Endothelial cell of umbilical vein (primary cell): Measurements from ENCODE around the gene NTRK2. TPM values are rescaled to one million over a fixed set of nuclear protein-coding genes. Genes with fewer than 3 reads are reported as not detected.

Source experiments
- BruUV-seq: library from RNA; stranded (reverse); fragments of 400-500 nt; replicated peaks from 2 replicates; lab custom pipeline; 2021; lab: Mats Ljungman, UMichigan
- CTCF ChIA-PET: fragments of 300-600, 350-600 bp; sonication (Branson Sonifier 250); formaldehyde crosslinking; loops from one replicate; lab custom pipeline; 2021; ENCODE audit warnings: antibody characterized with exemption, inconsistent platforms; lab: Charles Lee
- POLR2A ChIA-PET: fragments of 300-600, 350-600 bp; sonication (Branson Sonifier 250); formaldehyde crosslinking; loops from one replicate; lab custom pipeline; 2021; ENCODE audit warnings: antibody characterized with exemption, inconsistent platforms; lab: Charles Lee
- DNase-seq: peaks from one replicate; pipeline ENCODE4 v3.0.0-alpha.2; 2011; ENCODE audit warnings: low read depth, low spot score
- FAIRE-seq: peaks from 2 replicates; lab custom pipeline; 2011; peaks lifted over from hg19 to GRCh38; lab: Jason Lieb, UNC
- H2AFZ ChIP-seq: 2 replicates; pipeline ENCODE4 v1.6.0; 2012; ENCODE audit warnings: low read depth, low read length, control low read depth, inconsistent platforms
- H3K27ac ChIP-seq: 2 replicates; pipeline ENCODE4 v1.5.1; 2011; ENCODE audit warnings: low read depth, mild to moderate bottlenecking, control low read depth, low read length, moderate library complexity; ENCODE audit not compliant: insufficient read depth
- H3K27me3 ChIP-seq, 2 experiments: 2 replicates each; pipeline versions ENCODE4 v1.6.0 to v1.6.1; 2011; ENCODE audit warnings: low read length in 2 of 2, mixed read lengths in 1 of 2; ENCODE audit not compliant: control insufficient read depth in 2 of 2, insufficient read depth in 2 of 2
- H3K36me3 ChIP-seq, 2 experiments: 2 replicates in 1 of 2; 3 replicates in 1 of 2; pipeline ENCODE4 v1.5.1; 2011; ENCODE audit warnings: low read length in 2 of 2, mild to moderate bottlenecking in 1 of 2, moderate library complexity in 1 of 2; ENCODE audit not compliant: control insufficient read depth in 2 of 2, insufficient read depth in 2 of 2; ENCODE audit errors: extremely low read depth in 1 of 2
- H3K4me1 ChIP-seq: 3 replicates; pipeline ENCODE4 v1.5.1; 2011; ENCODE audit warnings: mild to moderate bottlenecking, low read length; ENCODE audit not compliant: control insufficient read depth, insufficient read depth; ENCODE audit errors: extremely low read depth
- H3K4me2 ChIP-seq: 2 replicates; pipeline ENCODE4 v1.6.1; 2011; ENCODE audit warnings: low read length, control low read depth, mixed read lengths; ENCODE audit not compliant: insufficient read depth
- H3K4me3 ChIP-seq, 3 experiments: fragments of 200-600 bp in 1 of 3; sonication (generic), shearing (Covaris generic) in 1 of 3; replicated peaks in 1 of 3; 2 replicates each; pipeline ENCODE4 v1.5.1; 2011 to 2016; ENCODE audit warnings: control low read depth in 3 of 3, low read length in 3 of 3, mild to moderate bottlenecking in 2 of 3, inconsistent platforms in 1 of 3, low read depth in 1 of 3, moderate library complexity in 1 of 3; ENCODE audit not compliant: insufficient read depth in 1 of 3
- H3K79me2 ChIP-seq: 2 replicates; pipeline ENCODE4 v1.6.0; 2012; ENCODE audit warnings: low read length, inconsistent platforms; ENCODE audit not compliant: control insufficient read depth, insufficient read depth
- H3K9ac ChIP-seq: replicated peaks from 2 replicates; pipeline ENCODE3; 2011; ENCODE audit warnings: low read length, control low read depth; ENCODE audit not compliant: insufficient read depth; ENCODE audit errors: extremely low read depth
- H3K9me1 ChIP-seq: replicated peaks from 3 replicates; pipeline ENCODE4 v1.6.0; 2011; ENCODE audit warnings: mild to moderate bottlenecking, low read length; ENCODE audit not compliant: control insufficient read depth, insufficient read depth; ENCODE audit errors: extremely low read depth
- H3K9me3 ChIP-seq: replicated peaks from 2 replicates; pipeline ENCODE4 v1.5.1; 2012; ENCODE audit warnings: low read length, inconsistent platforms; ENCODE audit not compliant: control insufficient read depth, insufficient read depth
- H4K20me1 ChIP-seq: replicated peaks from 2 replicates; pipeline ENCODE3; 2011; ENCODE audit warnings: mild to moderate bottlenecking, low read length; ENCODE audit not compliant: control insufficient read depth, insufficient read depth; ENCODE audit errors: extremely low read depth
- CTCF ChIP-seq, 2 donors: IDR thresholded peaks; 1 replicate in 1 of 2; 2 replicates in 1 of 2; pipeline ENCODE4 v1.5.1; 2011; ENCODE audit warnings: low read length in 2 of 2, mild to moderate bottlenecking in 2 of 2, moderate library complexity in 2 of 2, control low read depth in 1 of 2, inconsistent platforms in 1 of 2, low read depth in 1 of 2; ENCODE audit not compliant: insufficient read depth in 1 of 2; ENCODE audit errors: extremely low read depth in 1 of 2
- EZH2 ChIP-seq: IDR thresholded peaks from 2 replicates; pipeline ENCODE4 v1.6.1; 2012; ENCODE audit warnings: borderline replicate concordance, low read depth, mild to moderate bottlenecking, moderate library complexity, low read length, inconsistent platforms; ENCODE audit not compliant: severe bottlenecking
- FOS ChIP-seq: IDR thresholded peaks from 2 replicates; pipeline ENCODE4 v1.6.1; 2011; ENCODE audit warnings: mild to moderate bottlenecking, low read length, moderate library complexity, borderline replicate concordance; ENCODE audit not compliant: insufficient read depth
- GATA2 ChIP-seq: IDR thresholded peaks from 2 replicates; pipeline ENCODE4 v1.7.0; 2011; ENCODE audit warnings: low read depth, mild to moderate bottlenecking, moderate library complexity, mixed read lengths, low read length; ENCODE audit not compliant: insufficient read length, insufficient read depth
- JUN ChIP-seq: IDR thresholded peaks from 2 replicates; pipeline ENCODE4 v1.6.1; 2011; ENCODE audit warnings: borderline replicate concordance, low read depth; ENCODE audit not compliant: insufficient read length, insufficient read depth
- MAX ChIP-seq: IDR thresholded peaks from 2 replicates; pipeline ENCODE4 v1.6.1; 2011; ENCODE audit not compliant: insufficient read depth, insufficient read length
- MYC ChIP-seq: IDR thresholded peaks from one replicate; pipeline ENCODE4 v1.6.1; 2011; ENCODE audit warnings: mild to moderate bottlenecking, low read depth, low read length
- POLR2A ChIP-seq: IDR thresholded peaks from 2 replicates; pipeline ENCODE4 v1.6.1; 2012; ENCODE audit warnings: low read depth, mild to moderate bottlenecking, control low read depth, low read length
- POLR2AphosphoS5 ChIP-seq: IDR thresholded peaks from 2 replicates; pipeline ENCODE4 v1.6.1; 2012; ENCODE audit warnings: low read depth, mild to moderate bottlenecking, control low read depth, low read length, moderate library complexity; ENCODE audit not compliant: insufficient read depth
- dilution Hi-C: fragments of 300-500 bp; cut with MboI; formaldehyde crosslinking; loops from one replicate; pipeline ENCODE4 v1.15.0; 2019; ENCODE audit warnings: low sequenced_read_pairs; ENCODE audit not compliant: extremely low pct_ligation_motif_present
- intact Hi-C: fragments of 100-400 bp; cut with micrococcal nuclease; formaldehyde crosslinking; loops from one replicate; pipeline ENCODE4 v1.10.0; 2022
- polyA plus RNA-seq, 4 experiments: library from polyadenylated mRNA; depleted of rRNA in 3 of 4; stranded (reverse) in 3 of 4; unstranded in 1 of 4; fragments of >200 nt; gene quantifications; 2 replicates each; pipeline versions ENCODE4 v1.2.1 to v1.2.3, GENCODE V29; 2011 to 2012; ENCODE audit warnings: missing spikeins in 1 of 4
- total RNA-seq: library from RNA; stranded (reverse); gene quantifications from 2 replicates; pipeline ENCODE4 v1.2.3, GENCODE V29; 2021

Gene NTRK2
- total and polyA plus RNA-seq, 2 donors (not counting 3 experiments of a cell fraction or from before 2014, with no cell fraction given) = 0.01 to 0.13 TPM

- no peak overlapping the region for H2AFZ ChIP-seq
- H3K36me3 ChIP-seq = no peaks in the 10 kb centered on the region
- no peak overlapping the region for H3K4me3 ChIP-seq
- peaks cover 0 to under 1% of the 10 kb centered on the region in 2 experiments for H3K27me3 ChIP-seq
- H3K9me1 ChIP-seq = no peaks in the 10 kb centered on the region
- H3K79me2 ChIP-seq = no peaks in the 10 kb centered on the region
- DNase-seq (no peak), FAIRE-seq (no peak)
- H3K27ac ChIP-seq = no peak overlapping the region
- intact Hi-C loops (no loop called here), dilution Hi-C loops (no loop called here)
- H4K20me1 ChIP-seq = no peaks in the 10 kb centered on the region
- POLR2A ChIA-PET = no interaction called here
- no peaks in the 10 kb centered on the region for H3K9me3 ChIP-seq
- TF ChIP-seq MAX (no peak), POLR2A (no peak), JUN (no peak), GATA2 (no peak), FOS (no peak), EZH2 (no peak), MYC (no peak), POLR2AphosphoS5 (no peak), CTCF (IDR thresholded peaks at IDR 0.05; ENCODE audit: extremely low read depth in 1 of 2, insufficient read depth in 1 of 2, low read depth in 1 of 2, low read length in 2 of 2) (no peak)
- CTCF ChIA-PET = no interaction called here
- no peaks in the 10 kb centered on the region for H3K4me1 ChIP-seq
- no peak overlapping the region for H3K4me2 ChIP-seq
- H3K9ac ChIP-seq = no peak overlapping the region
- no TSS peak for BruUV-seq
Observed at GRCh38 chr9:85038824-85039608, 369.5 kb downstream of the NTRK2 start.
